HG03432 (cell line): ENCODE data around the gene TCERG1L.

Source experiments
- ATAC-seq: cut with Tn5 transposase; IDR thresholded peaks from one replicate; pipeline ENCODE4 v1.9.1; 2021; ENCODE audit warnings: mild to moderate bottlenecking, moderate library complexity; ENCODE audit not compliant: unreplicated experiment

The TCERG1L gene

GRCh38 chr10:131078131-131078881 is 233.2 kb downstream of the TCERG1L start:
- no peak for ATAC-seq

GRCh38 chr10:131077724-131078123 is 233.8 kb downstream of the TCERG1L start:
- no peak for ATAC-seq

- no peak for ATAC-seq
Observed at GRCh38 chr10:131077031-131077430, 234.5 kb downstream of the TCERG1L start.

- no peak for ATAC-seq
Observed at GRCh38 chr10:131076356-131076755, 235.2 kb downstream of the TCERG1L start.

GRCh38 chr10:131075218-131075770 is 236.2 kb downstream of the TCERG1L start:
- no peak for ATAC-seq

GRCh38 chr10:131074682-131075081 is 236.8 kb downstream of the TCERG1L start:
- ATAC-seq: no peak

GRCh38 chr10:131073469-131074035 is 238.0 kb downstream of the TCERG1L start:
- no peak for ATAC-seq

- ATAC-seq: no peak
Observed at GRCh38 chr10:131072651-131073468, 238.7 kb downstream of the TCERG1L start.

- ATAC-seq: no peak
Observed at GRCh38 chr10:131071721-131072120, 239.8 kb downstream of the TCERG1L start.

- no peak for ATAC-seq
Observed at GRCh38 chr10:131070856-131071255, 240.7 kb downstream of the TCERG1L start.

- no peak for ATAC-seq
Observed at GRCh38 chr10:131068760-131069159, 242.8 kb downstream of the TCERG1L start.

GRCh38 chr10:131068311-131068710 is 243.2 kb downstream of the TCERG1L start:
- no peak for ATAC-seq

- no peak for ATAC-seq
Observed at GRCh38 chr10:131067690-131068089, 243.8 kb downstream of the TCERG1L start.

- no peak for ATAC-seq
Observed at GRCh38 chr10:131065673-131066305, 245.7 kb downstream of the TCERG1L start.

GRCh38 chr10:131063311-131063710 is 248.2 kb downstream of the TCERG1L start:
- no peak for ATAC-seq

- no peak for ATAC-seq
Observed at GRCh38 chr10:131062621-131063260, 248.8 kb downstream of the TCERG1L start.

- ATAC-seq: no peak
Observed at GRCh38 chr10:131061216-131061615, 250.3 kb downstream of the TCERG1L start.

GRCh38 chr10:131059881-131060280 is 251.6 kb downstream of the TCERG1L start:
- no peak for ATAC-seq

- no peak for ATAC-seq
Observed at GRCh38 chr10:131058799-131059198, 252.7 kb downstream of the TCERG1L start.

GRCh38 chr10:131056781-131057180 is 254.7 kb downstream of the TCERG1L start:
- ATAC-seq: no peak
